Right lobe of liver (tissue), 6 donors: ENCODE measurements around the gene LHX1. TPM values are rescaled to one million over a fixed set of nuclear protein-coding genes. Genes with fewer than 3 reads are reported as not detected.

Experiments
- ATAC-seq, 4 donors: fragments of 200-7000 bp; cut with Tn5 transposase; one replicate each; pipeline ENCODE4 v1.9.1; 2020; ENCODE audit warnings: mild to moderate bottlenecking in 4 of 4, moderate library complexity in 4 of 4
- DNase-seq, 3 donors: peaks; one replicate each; pipeline ENCODE4 v3.0.0-alpha.2; 2020
- H3K27ac ChIP-seq, 3 donors: fragments of 200-600 bp; one replicate each; pipeline ENCODE4 v1.8.0; 2022
- H3K27me3 ChIP-seq, 2 donors: fragments of 200-600 bp; one replicate each; pipeline ENCODE4 v1.8.0; 2022
- H3K36me3 ChIP-seq, 4 donors: fragments of 200-600 bp; sonication (generic) in 1 of 4; one replicate each; pipeline versions ENCODE4 v1.5.1 to v1.8.0; 2017 to 2022; ENCODE audit warnings: control low read depth in 1 of 4
- H3K4me1 ChIP-seq, 4 donors: fragments of 200-600 bp; sonication (generic) in 1 of 4; one replicate each; pipeline versions ENCODE4 v1.5.1 to v1.8.0; 2017 to 2022; ENCODE audit warnings: control low read depth in 1 of 4
- H3K4me3 ChIP-seq, 3 donors: fragments of 200-600 bp; one replicate each; pipeline ENCODE4 v1.8.0; 2022
- H3K9me3 ChIP-seq, 4 donors: fragments of 200-600 bp; sonication (generic) in 1 of 4; one replicate each; pipeline versions ENCODE4 v1.5.1 to v1.8.0; 2017 to 2022; ENCODE audit warnings: control low read depth in 1 of 4
- POLR2A ChIP-seq: fragments of 450-650 bp; IDR thresholded peaks from one replicate; pipeline ENCODE4 v1.6.1; 2017; ENCODE audit warnings: antibody characterized with exemption, mild to moderate bottlenecking
- WGBS: methylation state at CpG from one replicate; pipeline ENCODE4 v1.1.6; 2018; ENCODE audit warnings: low coverage, low lambda C conversion rate; ENCODE audit not compliant: insufficient coverage; ENCODE audit errors: missing lambda C conversion rate; 5-methylcytosine and 5-hydroxymethylcytosine counted together
- intact Hi-C, 2 donors: fragments of 100-400 bp; cut with DNase I; formaldehyde crosslinking; loops; one replicate each; pipeline versions ENCODE4 v1.11.2 to v1.14.1; 2022
- total RNA-seq, 6 experiments: library from RNA; depleted of rRNA in 2 of 6; stranded (reverse); fragments of >200 nt in 2 of 6; fragmentation: NEBNext Ultra II Directional in 3 of 6; extraction: Animal tissue kit (Norgen Biotek cat#: 25700) in 3 of 6; gene quantifications; one replicate each; pipeline versions ENCODE4 v1.1.0 to v1.2.4, GENCODE V29; 2016 to 2023
- TF ChIP-seq, protein P1 (sequence below), 4 donors: fragments of 200-600 bp in 3 of 4; fragments of 450-650 bp in 1 of 4; IDR thresholded peaks; one replicate each; pipeline versions ENCODE4 v1.5.1 to v1.8.0; 2016 to 2022; ENCODE audit warnings: antibody characterized with exemption in 4 of 4, mild to moderate bottlenecking in 2 of 4
- donor health status: DM: no; HTN: yes; CAD: no.
- donor health status: DM: no; HTN: no; CAD: no.
- donor health status: DM: no; HTN: no; CAD: no.
- donor health status: DM: no; HTN: yes; CAD: no.
- donor health status: DM: no; HTN: yes; CAD: no.

Gene LHX1
- total RNA-seq, 6 experiments from 2014 or later, result not detected

DNA sequence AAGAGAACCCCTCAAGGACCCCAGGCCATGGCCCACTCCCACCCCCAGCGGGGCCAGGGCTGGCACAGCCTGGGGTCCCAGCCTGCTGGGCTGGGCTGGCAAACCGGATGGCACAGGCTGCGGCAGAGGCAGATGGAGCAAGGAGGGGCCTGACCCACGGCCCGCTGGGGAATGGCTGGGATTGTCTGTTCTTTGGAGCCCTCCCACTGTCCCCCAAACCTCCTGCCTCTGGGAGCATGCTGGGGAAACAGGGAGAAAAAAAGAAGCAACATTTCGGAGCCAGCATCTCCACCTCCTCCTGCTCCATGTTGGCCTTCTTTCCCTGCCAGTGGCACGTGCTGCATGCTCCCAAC lies 37.1 kb upstream of the LHX1 start:
- ATAC-seq, result peak in 1 of 4 donors; percentile 38
- no peaks in the 10 kb centered on the region for H3K4me1 ChIP-seq
- intact Hi-C loops, result no loop called here
- H3K36me3 ChIP-seq, result no peaks in the 10 kb centered on the region
- H3K27ac ChIP-seq, result no peak overlapping the region
- H3K9me3 ChIP-seq, result no peaks in the 10 kb centered on the region
- TF ChIP-seq, protein P1, sequence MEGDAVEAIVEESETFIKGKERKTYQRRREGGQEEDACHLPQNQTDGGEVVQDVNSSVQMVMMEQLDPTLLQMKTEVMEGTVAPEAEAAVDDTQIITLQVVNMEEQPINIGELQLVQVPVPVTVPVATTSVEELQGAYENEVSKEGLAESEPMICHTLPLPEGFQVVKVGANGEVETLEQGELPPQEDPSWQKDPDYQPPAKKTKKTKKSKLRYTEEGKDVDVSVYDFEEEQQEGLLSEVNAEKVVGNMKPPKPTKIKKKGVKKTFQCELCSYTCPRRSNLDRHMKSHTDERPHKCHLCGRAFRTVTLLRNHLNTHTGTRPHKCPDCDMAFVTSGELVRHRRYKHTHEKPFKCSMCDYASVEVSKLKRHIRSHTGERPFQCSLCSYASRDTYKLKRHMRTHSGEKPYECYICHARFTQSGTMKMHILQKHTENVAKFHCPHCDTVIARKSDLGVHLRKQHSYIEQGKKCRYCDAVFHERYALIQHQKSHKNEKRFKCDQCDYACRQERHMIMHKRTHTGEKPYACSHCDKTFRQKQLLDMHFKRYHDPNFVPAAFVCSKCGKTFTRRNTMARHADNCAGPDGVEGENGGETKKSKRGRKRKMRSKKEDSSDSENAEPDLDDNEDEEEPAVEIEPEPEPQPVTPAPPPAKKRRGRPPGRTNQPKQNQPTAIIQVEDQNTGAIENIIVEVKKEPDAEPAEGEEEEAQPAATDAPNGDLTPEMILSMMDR (IDR thresholded peaks at IDR 0.05), result no peak
- no peak for TF ChIP-seq POLR2A
- no peak for DNase-seq
- no peak overlapping the region for H3K4me3 ChIP-seq
- WGBS, result 80% methylated on average over 3 of the region's 7 CpGs
- no peaks in the 10 kb centered on the region for H3K27me3 ChIP-seq

- Histone ChIP-seq H3K36me3 (no peaks in the 10 kb centered on the region), H3K4me3 (no peak overlapping the region), H3K27me3 (no peaks in the 10 kb centered on the region), H3K4me1 (no peaks in the 10 kb centered on the region), H3K27ac (no peak overlapping the region), H3K9me3 (no peaks in the 10 kb centered on the region)
- intact Hi-C loops, result no loop called here
- DNase-seq (no peak), ATAC-seq (no peak)
- TF ChIP-seq, protein P1 (IDR thresholded peaks at IDR 0.05), result no peak
- TF ChIP-seq POLR2A, result no peak
- WGBS, result 59% methylated on average over 8 of the region's 14 CpGs
These were observed 35.8 kb upstream of the LHX1 start for GRCh38 chr17:36901506-36901905.

DNA sequence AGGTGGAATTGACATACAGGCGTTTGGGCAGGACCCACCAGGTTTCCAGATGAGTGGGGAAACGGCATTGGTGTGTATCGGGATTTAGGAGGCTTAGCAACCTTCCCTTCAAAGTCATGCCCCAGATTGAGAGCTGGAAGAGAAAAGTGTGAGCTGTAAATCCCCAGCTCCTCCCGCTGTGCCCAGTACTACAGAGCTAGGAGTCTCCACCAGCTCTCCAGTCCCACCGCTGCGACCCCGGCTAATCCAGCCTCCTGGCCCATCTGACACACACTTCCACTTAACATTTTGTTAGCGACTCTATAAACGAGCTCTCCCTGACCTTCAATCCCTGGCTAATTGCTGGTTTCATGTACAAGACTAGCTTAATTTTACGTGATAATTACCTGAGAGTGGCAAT lies 29.9 kb upstream of the LHX1 start:
- intact Hi-C loops, result no loop called here
- no peak overlapping the region for H3K27ac ChIP-seq
- DNase-seq (no peak), ATAC-seq (no peak)
- H3K36me3 ChIP-seq, result no peaks in the 10 kb centered on the region
- no peaks in the 10 kb centered on the region for H3K27me3 ChIP-seq
- H3K9me3 ChIP-seq, result no peaks in the 10 kb centered on the region
- TF ChIP-seq, protein P1 (IDR thresholded peaks at IDR 0.05), result no peak
- no peak for TF ChIP-seq POLR2A
- WGBS, result 44% methylated on average over 3 of the region's 10 CpGs
- no peak overlapping the region for H3K4me3 ChIP-seq
- no peaks in the 10 kb centered on the region for H3K4me1 ChIP-seq

DNA sequence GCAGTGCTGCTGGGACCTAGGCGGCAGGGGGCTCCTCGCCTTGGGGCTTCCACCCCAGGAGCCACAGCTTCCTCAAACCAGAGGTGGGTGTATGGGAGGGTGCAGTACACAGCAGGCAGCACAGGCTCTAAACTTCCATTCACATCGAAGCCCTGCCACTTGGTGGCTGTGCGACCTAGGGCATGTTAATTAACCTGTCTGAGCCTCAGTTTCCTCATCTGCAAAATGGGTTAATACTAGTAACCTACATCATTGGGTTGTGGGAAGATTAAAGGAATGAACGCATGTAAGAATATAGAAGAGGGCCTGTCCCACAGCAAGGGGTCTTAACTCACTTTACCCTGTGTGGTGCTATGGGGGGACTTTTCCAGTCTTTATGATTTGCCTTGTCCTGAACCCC lies 26.8 kb upstream of the LHX1 start:
- 77% methylated on average over 2 of the region's 5 CpGs for WGBS
- Histone ChIP-seq H3K9me3 (no peaks in the 10 kb centered on the region), H3K4me3 (no peak overlapping the region), H3K4me1 (no peaks in the 10 kb centered on the region), H3K36me3 (no peaks in the 10 kb centered on the region), H3K27ac (no peak overlapping the region), H3K27me3 (no peaks in the 10 kb centered on the region)
- DNase-seq (no peak), ATAC-seq (no peak)
- intact Hi-C loops, result no loop called here
- no peak for TF ChIP-seq POLR2A
- TF ChIP-seq, protein P1 (IDR thresholded peaks at IDR 0.05), result no peak

DNA sequence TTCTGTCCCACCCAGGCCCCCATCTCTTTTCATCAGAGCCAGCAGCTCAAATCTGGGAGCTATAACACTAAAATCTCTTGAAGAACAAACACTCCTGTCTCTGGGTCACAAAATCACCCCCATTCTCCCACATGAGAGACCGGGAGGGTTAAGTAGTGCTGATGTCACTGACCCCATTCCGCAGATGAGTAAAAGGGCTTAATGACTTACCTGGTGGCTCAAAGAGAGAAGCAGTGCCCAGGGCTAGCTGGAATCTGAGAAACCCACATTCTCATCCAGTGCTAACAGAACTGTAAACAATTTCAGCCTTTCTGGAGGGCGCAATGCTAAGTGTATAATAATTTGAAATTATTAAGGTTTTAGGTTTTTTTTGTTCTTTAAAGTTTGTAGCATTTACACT lies 26.3 kb upstream of the LHX1 start:
- DNase-seq, result no peak
- Histone ChIP-seq H3K27ac (no peak overlapping the region), H3K27me3 (no peaks in the 10 kb centered on the region), H3K9me3 (no peaks in the 10 kb centered on the region), H3K4me1 (no peaks in the 10 kb centered on the region), H3K36me3 (no peaks in the 10 kb centered on the region), H3K4me3 (no peak overlapping the region)
- intact Hi-C loops, result no loop called here
- TF ChIP-seq, protein P1 (IDR thresholded peaks at IDR 0.05), result no peak
- TF ChIP-seq POLR2A, result no peak
- no peak for ATAC-seq
- 53% methylated on average over 3 of the region's 3 CpGs for WGBS
